22Rv1 (cell line): ENCODE measurements around the gene PDE8B.

Experiments used
- ZFX ChIP-seq: fragments of 450-650 bp; IDR thresholded peaks from 2 replicates; pipeline ENCODE4 v1.6.1; 2017; ENCODE audit warnings: antibody characterized with exemption, borderline replicate concordance
- TF ChIP-seq, protein P1 (sequence below): fragments of 450-650 bp; IDR thresholded peaks from 2 replicates; pipeline ENCODE4 v1.5.1; 2017; ENCODE audit warnings: mild to moderate bottlenecking

DNA sequence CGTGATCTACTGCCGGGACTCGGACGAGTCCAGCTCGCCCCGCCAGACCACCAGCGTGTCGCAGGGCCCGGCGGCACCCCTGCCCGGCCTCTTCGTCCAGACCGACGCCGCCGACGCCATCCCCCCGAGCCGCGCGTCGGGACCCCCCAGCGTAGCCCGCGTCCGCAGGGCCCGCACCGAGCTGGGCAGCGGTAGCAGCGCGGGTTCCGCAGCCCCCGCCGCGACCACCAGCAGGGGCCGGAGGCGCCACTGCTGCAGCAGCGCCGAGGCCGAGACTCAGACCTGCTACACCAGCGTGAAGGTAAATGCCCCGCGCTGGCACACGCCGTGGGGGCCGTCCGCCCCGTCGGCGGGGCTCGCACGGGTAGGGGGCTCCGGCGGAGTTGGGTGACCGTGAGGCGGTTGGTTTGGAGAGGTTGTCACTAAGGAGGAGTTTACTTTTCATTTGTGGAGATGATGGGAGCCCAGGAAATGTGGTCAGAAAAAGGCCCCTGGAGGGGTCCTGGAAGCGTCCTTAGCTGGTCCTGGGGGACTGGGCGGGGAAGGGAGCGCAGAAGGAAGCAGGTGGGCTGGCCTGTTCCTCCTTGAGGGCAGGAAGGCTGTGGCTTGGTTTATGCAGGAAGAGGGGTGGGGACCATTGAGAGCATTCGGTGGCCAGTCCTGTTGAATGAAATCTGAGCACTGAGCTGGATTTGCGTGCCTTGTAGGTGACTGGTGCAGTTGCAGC lies 647 bp downstream of the PDE8B start:
- TF ChIP-seq, protein P1, sequence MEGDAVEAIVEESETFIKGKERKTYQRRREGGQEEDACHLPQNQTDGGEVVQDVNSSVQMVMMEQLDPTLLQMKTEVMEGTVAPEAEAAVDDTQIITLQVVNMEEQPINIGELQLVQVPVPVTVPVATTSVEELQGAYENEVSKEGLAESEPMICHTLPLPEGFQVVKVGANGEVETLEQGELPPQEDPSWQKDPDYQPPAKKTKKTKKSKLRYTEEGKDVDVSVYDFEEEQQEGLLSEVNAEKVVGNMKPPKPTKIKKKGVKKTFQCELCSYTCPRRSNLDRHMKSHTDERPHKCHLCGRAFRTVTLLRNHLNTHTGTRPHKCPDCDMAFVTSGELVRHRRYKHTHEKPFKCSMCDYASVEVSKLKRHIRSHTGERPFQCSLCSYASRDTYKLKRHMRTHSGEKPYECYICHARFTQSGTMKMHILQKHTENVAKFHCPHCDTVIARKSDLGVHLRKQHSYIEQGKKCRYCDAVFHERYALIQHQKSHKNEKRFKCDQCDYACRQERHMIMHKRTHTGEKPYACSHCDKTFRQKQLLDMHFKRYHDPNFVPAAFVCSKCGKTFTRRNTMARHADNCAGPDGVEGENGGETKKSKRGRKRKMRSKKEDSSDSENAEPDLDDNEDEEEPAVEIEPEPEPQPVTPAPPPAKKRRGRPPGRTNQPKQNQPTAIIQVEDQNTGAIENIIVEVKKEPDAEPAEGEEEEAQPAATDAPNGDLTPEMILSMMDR = no peak
- TF ChIP-seq ZFX = no peak
